ENCODE results near the gene SEC14L1. TPM values are rescaled to one million over a fixed set of nuclear protein-coding genes. Genes with fewer than 3 reads are reported as not detected.

The SEC14L1 gene
- total RNA-seq, 1 experiment from 2014 or later = 50.6 TPM

DNA sequence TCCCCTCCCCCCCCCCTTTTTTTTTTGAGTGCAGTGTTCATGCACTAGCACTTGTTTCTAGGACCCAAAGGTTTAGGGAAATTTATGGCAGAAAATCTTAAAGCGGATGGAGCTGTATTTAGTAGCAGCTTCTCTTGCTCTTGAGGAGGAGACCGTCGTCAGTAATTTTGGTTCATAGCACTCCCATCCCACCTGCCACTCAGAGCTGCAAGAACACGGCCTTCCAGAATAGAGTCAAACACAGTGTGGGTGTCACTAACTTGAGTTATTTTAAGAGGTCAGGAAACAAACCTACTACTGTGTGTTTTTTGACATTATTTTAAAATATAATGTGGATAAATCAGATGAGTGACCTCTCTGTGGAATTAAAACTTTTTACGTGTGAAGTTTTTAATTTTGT is 37.3 kb downstream of the SEC14L1 start:
- TF ChIP-seq, protein P1, sequence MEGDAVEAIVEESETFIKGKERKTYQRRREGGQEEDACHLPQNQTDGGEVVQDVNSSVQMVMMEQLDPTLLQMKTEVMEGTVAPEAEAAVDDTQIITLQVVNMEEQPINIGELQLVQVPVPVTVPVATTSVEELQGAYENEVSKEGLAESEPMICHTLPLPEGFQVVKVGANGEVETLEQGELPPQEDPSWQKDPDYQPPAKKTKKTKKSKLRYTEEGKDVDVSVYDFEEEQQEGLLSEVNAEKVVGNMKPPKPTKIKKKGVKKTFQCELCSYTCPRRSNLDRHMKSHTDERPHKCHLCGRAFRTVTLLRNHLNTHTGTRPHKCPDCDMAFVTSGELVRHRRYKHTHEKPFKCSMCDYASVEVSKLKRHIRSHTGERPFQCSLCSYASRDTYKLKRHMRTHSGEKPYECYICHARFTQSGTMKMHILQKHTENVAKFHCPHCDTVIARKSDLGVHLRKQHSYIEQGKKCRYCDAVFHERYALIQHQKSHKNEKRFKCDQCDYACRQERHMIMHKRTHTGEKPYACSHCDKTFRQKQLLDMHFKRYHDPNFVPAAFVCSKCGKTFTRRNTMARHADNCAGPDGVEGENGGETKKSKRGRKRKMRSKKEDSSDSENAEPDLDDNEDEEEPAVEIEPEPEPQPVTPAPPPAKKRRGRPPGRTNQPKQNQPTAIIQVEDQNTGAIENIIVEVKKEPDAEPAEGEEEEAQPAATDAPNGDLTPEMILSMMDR (IDR thresholded peaks at IDR 0.05; ENCODE audit: unreplicated experiment) = no peak
- DNase-seq = no peak
- Mint-ChIP-seq H3K4me3 (ENCODE audit: low read depth, unreplicated experiment) (no peak overlapping the region), H3K4me1 (ENCODE audit: low read depth, unreplicated experiment) (no peaks in the 10 kb centered on the region), H3K36me3 (ENCODE audit: insufficient read depth, unreplicated experiment) (peaks cover 5% of the 10 kb centered on the region), H3K27ac (ENCODE audit: unreplicated experiment) (no peak overlapping the region), H3K9me3 (ENCODE audit: low read depth, unreplicated experiment) (peaks cover 4% of the 10 kb centered on the region), H3K27me3 (ENCODE audit: unreplicated experiment) (no peaks in the 10 kb centered on the region)
- no TSS peak for BruUV-seq (replicated peaks)
- CTCF ChIA-PET = interaction anchor here (0.6 kb wide), 2 partner anchors 55 to 73 kb away, joined by 3 read pairs; no protein-coding TSS in a partner anchor
- intact Hi-C loops (cut with micrococcal nuclease; ENCODE audit: unreplicated experiment) = no loop called here

DNA sequence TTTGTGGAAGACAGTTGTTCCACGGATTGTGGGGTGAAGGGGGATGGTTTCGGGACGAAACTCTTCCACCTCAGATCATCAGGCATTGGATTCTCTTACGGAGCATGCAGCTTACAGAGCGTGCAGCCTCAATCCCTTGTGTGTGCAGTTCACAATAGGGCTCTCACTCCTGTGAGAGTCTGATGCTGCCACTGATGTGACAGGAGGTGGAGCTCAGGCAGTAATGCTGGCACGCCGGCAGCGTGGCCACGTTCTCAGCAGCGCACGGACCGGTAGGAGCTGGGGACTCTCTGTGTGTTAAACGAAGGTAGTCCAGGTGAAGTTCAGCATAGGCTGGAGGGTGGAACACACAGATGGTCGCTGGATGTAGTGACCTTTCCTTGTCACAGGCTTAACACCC is 37.8 kb downstream of the SEC14L1 start:
- no TSS peak for BruUV-seq (replicated peaks)
- no peaks in the 10 kb centered on the region for H3K27me3 Mint-ChIP-seq (ENCODE audit: unreplicated experiment)
- H3K9me3 Mint-ChIP-seq (ENCODE audit: low read depth, unreplicated experiment) = peaks cover 4% of the 10 kb centered on the region
- TF ChIP-seq, protein P1 (IDR thresholded peaks at IDR 0.05; ENCODE audit: unreplicated experiment) = no peak
- CTCF ChIA-PET = interaction anchor here (0.6 kb wide), 1 partner anchor 54 kb away, joined by 3 read pairs; no protein-coding TSS in a partner anchor
- no peak overlapping the region for H3K4me3 Mint-ChIP-seq (ENCODE audit: low read depth, unreplicated experiment)
- H3K36me3 Mint-ChIP-seq (ENCODE audit: insufficient read depth, unreplicated experiment) = peaks cover 5% of the 10 kb centered on the region
- DNase-seq = no peak
- no peak overlapping the region for H3K27ac Mint-ChIP-seq (ENCODE audit: unreplicated experiment)
- intact Hi-C loops (cut with micrococcal nuclease; ENCODE audit: unreplicated experiment) = no loop called here
- H3K4me1 Mint-ChIP-seq (ENCODE audit: low read depth, unreplicated experiment) = no peaks in the 10 kb centered on the region

DNA sequence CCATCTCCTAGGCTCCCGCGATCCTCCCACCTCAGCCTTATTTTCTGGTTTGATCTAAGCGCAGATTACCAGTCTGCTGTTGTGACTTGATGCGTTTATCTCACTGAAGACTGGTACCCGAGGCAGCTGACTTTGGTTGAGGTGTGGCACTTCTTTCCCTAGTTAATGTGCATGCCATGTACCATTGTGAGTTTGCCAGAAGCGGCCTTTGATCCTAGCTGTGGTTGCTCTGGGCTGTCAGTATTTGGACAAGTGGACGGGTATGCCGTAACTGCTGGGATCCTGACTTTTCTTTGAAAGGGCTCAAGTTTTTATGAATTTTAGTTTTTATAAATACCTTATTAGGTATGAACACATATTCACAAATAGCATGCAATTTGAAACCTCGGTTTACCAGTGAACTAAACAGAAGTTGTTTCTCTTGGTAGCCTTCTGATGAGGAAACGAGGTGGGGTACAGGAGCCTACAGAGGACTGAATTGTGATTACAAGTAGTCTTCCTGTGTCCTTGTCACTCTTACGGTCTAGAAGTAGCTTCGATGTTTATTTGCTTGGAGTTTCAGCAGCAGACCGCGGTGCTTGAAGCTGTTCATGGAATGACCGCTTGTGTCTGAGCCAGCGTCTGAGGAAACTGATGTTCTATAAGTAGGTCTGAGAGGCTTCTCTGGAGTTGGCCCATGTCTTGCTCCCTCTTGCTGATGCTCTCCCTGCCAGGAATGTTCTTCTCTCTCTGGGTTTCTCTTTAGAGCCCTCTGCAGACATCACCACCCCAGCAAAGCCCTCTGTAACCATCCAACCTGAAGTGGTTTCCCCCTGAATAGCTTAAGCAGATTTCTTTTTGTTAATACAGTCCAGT is 40.0 kb downstream of the SEC14L1 start:
- intact Hi-C loops (cut with micrococcal nuclease; ENCODE audit: unreplicated experiment) = no loop called here
- TF ChIP-seq, protein P1 (IDR thresholded peaks at IDR 0.05; ENCODE audit: unreplicated experiment) = no peak
- CTCF ChIA-PET = interaction anchor here (0.6 kb wide), 1 partner anchor 357 kb away, joined by 3 read pairs; no protein-coding TSS in a partner anchor

DNA sequence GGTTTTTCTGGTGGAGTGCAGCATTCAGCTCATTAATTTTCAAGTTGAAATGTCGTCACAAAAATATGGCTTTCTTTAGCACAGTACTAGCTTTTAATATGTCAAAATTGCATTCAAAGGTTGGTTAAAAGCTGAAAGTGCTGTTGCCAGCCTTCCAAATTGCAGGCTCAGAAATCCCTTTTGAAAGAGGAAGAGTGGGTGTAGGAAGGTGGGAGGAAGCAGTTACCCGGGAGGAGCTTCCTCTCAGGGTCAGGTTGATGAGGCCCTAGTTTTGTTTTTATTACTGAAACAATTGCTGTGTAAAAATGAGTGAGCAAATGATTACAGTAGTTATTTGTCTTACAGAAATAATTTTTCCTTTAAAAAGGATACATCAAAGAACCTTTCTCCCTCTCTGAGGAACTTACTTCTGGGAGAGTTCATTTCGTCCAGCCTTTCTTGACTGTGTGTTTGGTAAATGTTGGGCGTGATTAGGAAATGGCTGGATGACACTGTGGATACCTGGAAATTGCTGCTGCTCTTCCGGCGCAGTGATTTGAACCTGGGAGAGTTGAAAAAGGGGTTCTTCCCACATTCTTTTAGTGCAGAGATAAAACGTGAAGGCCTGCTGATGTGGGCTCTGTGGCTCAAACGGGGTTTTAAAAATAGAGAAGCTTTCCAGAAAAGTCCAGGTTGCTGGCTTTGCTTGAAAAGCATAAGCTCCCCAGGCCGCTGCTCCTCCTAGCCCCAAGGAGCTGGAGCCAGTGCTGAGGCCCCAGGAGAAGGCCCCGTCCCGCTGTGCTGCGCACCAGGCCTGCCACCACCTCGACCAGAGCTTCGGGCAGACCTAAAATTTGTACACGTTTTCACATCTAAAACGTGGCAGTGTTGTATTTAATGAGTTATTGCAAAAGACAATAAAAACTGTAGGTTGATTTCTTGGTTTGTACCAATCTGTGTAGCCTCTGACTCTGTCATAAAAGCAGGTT is 41.7 kb downstream of the SEC14L1 start:
- Mint-ChIP-seq H3K4me3 (ENCODE audit: low read depth, unreplicated experiment) (no peak overlapping the region), H3K4me1 (ENCODE audit: low read depth, unreplicated experiment) (no peaks in the 10 kb centered on the region), H3K36me3 (ENCODE audit: insufficient read depth, unreplicated experiment) (no peaks in the 10 kb centered on the region), H3K9me3 (ENCODE audit: low read depth, unreplicated experiment) (no peaks in the 10 kb centered on the region), H3K27ac (ENCODE audit: unreplicated experiment) (no peak overlapping the region), H3K27me3 (ENCODE audit: unreplicated experiment) (no peaks in the 10 kb centered on the region)
- TF ChIP-seq, protein P1 (IDR thresholded peaks at IDR 0.05; ENCODE audit: unreplicated experiment) = no peak
- CTCF ChIA-PET = no interaction called here
- no peak for DNase-seq
- intact Hi-C loops (cut with micrococcal nuclease; ENCODE audit: unreplicated experiment) = no loop called here
- no TSS peak for BruUV-seq (replicated peaks)

More for the DNA sequence above, 40.0 kb downstream of the SEC14L1 start:
- Mint-ChIP-seq H3K9me3 (ENCODE audit: low read depth, unreplicated experiment) (no peaks in the 10 kb centered on the region), H3K27ac (ENCODE audit: unreplicated experiment) (no peak overlapping the region), H3K36me3 (ENCODE audit: insufficient read depth, unreplicated experiment) (no peaks in the 10 kb centered on the region), H3K4me1 (ENCODE audit: low read depth, unreplicated experiment) (no peaks in the 10 kb centered on the region), H3K4me3 (ENCODE audit: low read depth, unreplicated experiment) (no peak overlapping the region), H3K27me3 (ENCODE audit: unreplicated experiment) (no peaks in the 10 kb centered on the region)
- DNase-seq = no peak
- BruUV-seq (replicated peaks) = no TSS peak
